Measurements from ENCODE around the gene RTN4RL2.

The RTN4RL2 gene

GRCh38 chr11:57429946-57430345 lies 30.4 kb upstream of the RTN4RL2 start:
- in situ Hi-C loops (cut with MboI; ENCODE audit: low sequenced_read_pairs, unreplicated experiment), result no loop called here
- DNase-seq (ENCODE audit: low spot score), result no peak
- no peak for TF ChIP-seq CTCF (IDR thresholded peaks at IDR 0.05; ENCODE audit: borderline replicate concordance, control extremely low read depth, extremely low read depth, insufficient read depth, missing control alignments)

- in situ Hi-C loops (cut with MboI; ENCODE audit: low sequenced_read_pairs, unreplicated experiment), result no loop called here
- TF ChIP-seq CTCF (IDR thresholded peaks at IDR 0.05; ENCODE audit: borderline replicate concordance, control extremely low read depth, extremely low read depth, insufficient read depth, missing control alignments), result no peak
- DNase-seq (ENCODE audit: low spot score), result no peak
These were observed 29.4 kb upstream of the RTN4RL2 start for GRCh38 chr11:57430952-57431351.

GRCh38 chr11:57432149-57432561 lies 28.2 kb upstream of the RTN4RL2 start:
- TF ChIP-seq CTCF (IDR thresholded peaks at IDR 0.05; ENCODE audit: borderline replicate concordance, control extremely low read depth, extremely low read depth, insufficient read depth, missing control alignments), result no peak
- in situ Hi-C loops (cut with MboI; ENCODE audit: low sequenced_read_pairs, unreplicated experiment), result no loop called here
- DNase-seq (ENCODE audit: low spot score), result no peak

- in situ Hi-C loops (cut with MboI; ENCODE audit: low sequenced_read_pairs, unreplicated experiment), result no loop called here
- no peak for TF ChIP-seq CTCF (IDR thresholded peaks at IDR 0.05; ENCODE audit: borderline replicate concordance, control extremely low read depth, extremely low read depth, insufficient read depth, missing control alignments)
- DNase-seq (ENCODE audit: low spot score), result no peak
These were observed 27.6 kb upstream of the RTN4RL2 start for GRCh38 chr11:57432714-57433163.

- no peak for TF ChIP-seq CTCF (IDR thresholded peaks at IDR 0.05; ENCODE audit: borderline replicate concordance, control extremely low read depth, extremely low read depth, insufficient read depth, missing control alignments)
- in situ Hi-C loops (cut with MboI; ENCODE audit: low sequenced_read_pairs, unreplicated experiment), result no loop called here
- DNase-seq (ENCODE audit: low spot score), result no peak
These were observed 25.4 kb upstream of the RTN4RL2 start for GRCh38 chr11:57434640-57435546.

- TF ChIP-seq CTCF (IDR thresholded peaks at IDR 0.05; ENCODE audit: borderline replicate concordance, control extremely low read depth, extremely low read depth, insufficient read depth, missing control alignments), result no peak
- in situ Hi-C loops (cut with MboI; ENCODE audit: low sequenced_read_pairs, unreplicated experiment), result no loop called here
- DNase-seq (ENCODE audit: low spot score), result no peak
These were observed 24.3 kb upstream of the RTN4RL2 start for GRCh38 chr11:57436031-57436430.
